Measurements from ENCODE around the gene EXOC6B.
A peak's percentile ranks its signal among the peaks of the same experiment; 100 is the strongest.

The EXOC6B gene

GRCh38 chr2:72134997-72135800 lies 690.6 kb downstream of the EXOC6B start:
- peak in 4 of 10 donors; percentile 8 to 77 (median 30) for DNase-seq
- intact Hi-C loops (cut with DNase I): loop anchor here (5.0 kb wide), 1 partner anchor 333 kb away; no protein-coding TSS in a partner anchor

GRCh38 chr2:72134408-72134996 lies 691.3 kb downstream of the EXOC6B start:
- intact Hi-C loops (cut with DNase I): no loop called here
- peak in 4 of 10 donors; percentile 2 to 58 (median 33) for DNase-seq

- intact Hi-C loops (cut with DNase I): no loop called here
- DNase-seq: peak in 3 of 10 donors; percentile 47 to 52 (median 48)
Observed at GRCh38 chr2:72133721-72134407, 692.0 kb downstream of the EXOC6B start.

- DNase-seq: peak in 4 of 10 donors; percentile 5 to 79 (median 40)
- intact Hi-C loops (cut with DNase I): no loop called here
Observed at GRCh38 chr2:72132981-72133720, 692.7 kb downstream of the EXOC6B start.

GRCh38 chr2:72131916-72132841 lies 693.7 kb downstream of the EXOC6B start:
- intact Hi-C loops (cut with DNase I): no loop called here
- peak in 4 of 10 donors; percentile 5 to 87 (median 51) for DNase-seq

- DNase-seq: peak in 3 of 10 donors; percentile 13 to 51 (median 43)
- intact Hi-C loops (cut with DNase I): no loop called here
Observed at GRCh38 chr2:72131371-72131891, 694.4 kb downstream of the EXOC6B start.

- intact Hi-C loops (cut with DNase I): no loop called here
- DNase-seq: peak in 5 of 10 donors; percentile 5 to 62 (median 37)
Observed at GRCh38 chr2:72130659-72131360, 695.0 kb downstream of the EXOC6B start.

GRCh38 chr2:72129681-72130340 lies 696.0 kb downstream of the EXOC6B start:
- intact Hi-C loops (cut with DNase I): no loop called here
- DNase-seq: peak in 3 of 10 donors; percentile 7 to 45 (median 44)

- peak in 2 of 10 donors; percentile 27 to 49 for DNase-seq
- intact Hi-C loops (cut with DNase I): no loop called here
Observed at GRCh38 chr2:72128843-72129227, 697.0 kb downstream of the EXOC6B start.

- intact Hi-C loops (cut with DNase I): no loop called here
- peak in 2 of 10 donors; percentile 31 to 64 for DNase-seq
Observed at GRCh38 chr2:72128059-72128842, 697.6 kb downstream of the EXOC6B start.

- DNase-seq: peak in 2 of 10 donors; percentile 72 to 75
- intact Hi-C loops (cut with DNase I): no loop called here
Observed at GRCh38 chr2:72127401-72128058, 698.3 kb downstream of the EXOC6B start.

GRCh38 chr2:72126186-72127100 lies 699.4 kb downstream of the EXOC6B start:
- intact Hi-C loops (cut with DNase I): no loop called here
- no peak for DNase-seq
